Testis (tissue), 2 donors: ENCODE data around the gene AJM1.

Experiments
- POLR2A ChIP-seq: fragments of 450-650 bp; IDR thresholded peaks from one replicate; pipeline ENCODE4 v1.6.1; 2017; ENCODE audit warnings: antibody characterized with exemption, mild to moderate bottlenecking, moderate library complexity
- TF ChIP-seq, protein P1 (sequence below), 3 experiments: fragments of 450-650 bp in 2 of 3; fragments of 200-600 bp in 1 of 3; sonication (generic) in 1 of 3; IDR thresholded peaks; one replicate each; pipeline ENCODE4 v1.5.1; 2016 to 2019; ENCODE audit warnings: antibody characterized with exemption in 3 of 3, mild to moderate bottlenecking in 2 of 3, moderate library complexity in 1 of 3

DNA sequence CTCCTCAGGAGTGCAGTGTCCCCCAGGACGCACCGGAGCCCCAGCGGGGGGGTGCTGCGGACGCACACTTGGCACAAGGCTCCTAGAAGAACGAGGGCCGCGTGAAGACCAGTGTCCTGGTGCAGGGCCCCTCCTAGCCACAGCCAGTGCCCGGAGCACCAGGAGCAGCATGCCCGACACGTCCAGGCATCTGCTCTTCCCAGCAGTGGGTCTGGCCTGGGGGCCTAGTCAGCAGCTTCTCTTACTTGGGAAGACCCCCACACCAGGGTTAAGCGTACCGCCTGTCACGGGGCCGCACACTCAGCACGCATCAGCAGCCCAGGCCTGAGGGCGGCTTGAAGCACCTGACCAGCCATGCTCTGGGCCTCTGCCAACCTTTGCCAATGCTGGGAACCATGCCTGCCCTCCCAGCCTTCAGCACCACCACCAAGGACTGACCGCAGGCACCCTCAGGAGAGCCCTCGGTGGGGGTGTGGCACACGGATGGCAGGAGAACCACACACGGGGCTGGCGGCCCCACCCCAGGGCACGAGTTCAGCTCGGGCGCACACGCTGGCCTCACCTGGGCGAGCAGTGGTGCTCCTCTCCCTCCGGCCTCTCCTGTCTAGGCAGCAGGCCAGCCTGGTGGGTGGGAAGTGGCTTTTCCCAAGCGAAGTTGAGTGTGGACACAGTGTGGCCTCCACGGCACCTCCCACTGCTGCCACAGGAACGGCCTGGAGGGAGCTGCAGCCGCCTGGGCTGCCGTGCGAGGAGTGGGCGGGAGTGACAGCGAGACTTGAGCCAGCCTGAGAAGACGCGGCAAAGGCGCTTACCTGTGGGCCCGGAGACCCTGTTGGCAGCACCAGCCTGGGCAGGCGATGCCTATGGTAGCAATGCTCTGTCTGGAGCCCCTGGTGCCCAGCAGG is 12.0 kb upstream of the AJM1 start:
- TF ChIP-seq, protein P1, sequence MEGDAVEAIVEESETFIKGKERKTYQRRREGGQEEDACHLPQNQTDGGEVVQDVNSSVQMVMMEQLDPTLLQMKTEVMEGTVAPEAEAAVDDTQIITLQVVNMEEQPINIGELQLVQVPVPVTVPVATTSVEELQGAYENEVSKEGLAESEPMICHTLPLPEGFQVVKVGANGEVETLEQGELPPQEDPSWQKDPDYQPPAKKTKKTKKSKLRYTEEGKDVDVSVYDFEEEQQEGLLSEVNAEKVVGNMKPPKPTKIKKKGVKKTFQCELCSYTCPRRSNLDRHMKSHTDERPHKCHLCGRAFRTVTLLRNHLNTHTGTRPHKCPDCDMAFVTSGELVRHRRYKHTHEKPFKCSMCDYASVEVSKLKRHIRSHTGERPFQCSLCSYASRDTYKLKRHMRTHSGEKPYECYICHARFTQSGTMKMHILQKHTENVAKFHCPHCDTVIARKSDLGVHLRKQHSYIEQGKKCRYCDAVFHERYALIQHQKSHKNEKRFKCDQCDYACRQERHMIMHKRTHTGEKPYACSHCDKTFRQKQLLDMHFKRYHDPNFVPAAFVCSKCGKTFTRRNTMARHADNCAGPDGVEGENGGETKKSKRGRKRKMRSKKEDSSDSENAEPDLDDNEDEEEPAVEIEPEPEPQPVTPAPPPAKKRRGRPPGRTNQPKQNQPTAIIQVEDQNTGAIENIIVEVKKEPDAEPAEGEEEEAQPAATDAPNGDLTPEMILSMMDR (IDR thresholded peaks at IDR 0.05) = no peak
- TF ChIP-seq POLR2A = no peak
